Keratinocyte (primary cell): ENCODE data around the gene TUBE1. TPM values are rescaled to one million over a fixed set of nuclear protein-coding genes. Genes with fewer than 3 reads are reported as not detected.

Source experiments
- DNase-seq: peaks from one replicate; pipeline ENCODE4 v3.0.0-alpha.2; 2011; ENCODE audit warnings: low read depth, missing footprints, low spot score
- FAIRE-seq: peaks from 2 replicates; lab custom pipeline; 2011; peaks lifted over from hg19 to GRCh38; lab: Jason Lieb, UNC
- H2AFZ ChIP-seq: 2 replicates; pipeline ENCODE4 v1.6.0; 2012; ENCODE audit warnings: low read length, control low read depth, inconsistent platforms; ENCODE audit not compliant: control insufficient read depth
- H3K27ac ChIP-seq: 2 replicates; pipeline ENCODE4 v1.5.1; 2011; ENCODE audit warnings: low read length; ENCODE audit not compliant: control insufficient read depth, insufficient read depth
- H3K27me3 ChIP-seq: 3 replicates; pipeline ENCODE4 v1.6.0; 2011; ENCODE audit warnings: low read length; ENCODE audit not compliant: control insufficient read depth, insufficient read depth; ENCODE audit errors: extremely low read depth
- H3K36me3 ChIP-seq, 2 experiments: 2 replicates in 1 of 2; 3 replicates in 1 of 2; pipeline ENCODE4 v1.5.1; 2011; ENCODE audit warnings: low read length in 2 of 2, mild to moderate bottlenecking in 1 of 2; ENCODE audit not compliant: control insufficient read depth in 2 of 2, insufficient read depth in 2 of 2; ENCODE audit errors: extremely low read depth in 1 of 2
- H3K4me1 ChIP-seq: 3 replicates; pipeline ENCODE4 v1.5.1; 2011; ENCODE audit warnings: low read length; ENCODE audit not compliant: control insufficient read depth, insufficient read depth; ENCODE audit errors: extremely low read depth
- H3K4me2 ChIP-seq: 3 replicates; pipeline ENCODE4 v1.6.0; 2011; ENCODE audit warnings: low read depth, low read length; ENCODE audit not compliant: control insufficient read depth, insufficient read depth; ENCODE audit errors: extremely low read depth
- H3K4me3 ChIP-seq, 3 experiments: fragments of 200-600 bp in 1 of 3; sonication (generic) in 1 of 3; 2 replicates in 2 of 3; 3 replicates in 1 of 3; pipeline ENCODE4 v1.5.1; 2011 to 2016; ENCODE audit warnings: low read length in 3 of 3, mild to moderate bottlenecking in 3 of 3, control low read depth in 2 of 3, inconsistent platforms in 1 of 3, low read depth in 1 of 3, mixed read lengths in 1 of 3, mixed run types in 1 of 3, moderate library complexity in 1 of 3; ENCODE audit not compliant: control insufficient read depth in 2 of 3, insufficient read depth in 2 of 3; ENCODE audit errors: extremely low read depth in 1 of 3
- H3K79me2 ChIP-seq: 2 replicates; pipeline ENCODE4 v1.6.0; 2012; ENCODE audit warnings: low read length; ENCODE audit not compliant: control insufficient read depth, insufficient read depth
- H3K9ac ChIP-seq: 3 replicates; pipeline ENCODE4 v1.6.0; 2011; ENCODE audit warnings: low read length; ENCODE audit not compliant: control insufficient read depth, insufficient read depth; ENCODE audit errors: extremely low read depth
- H3K9me1 ChIP-seq: 3 replicates; pipeline ENCODE4 v1.6.0; 2011; ENCODE audit warnings: low read length; ENCODE audit not compliant: control insufficient read depth, insufficient read depth; ENCODE audit errors: extremely low read depth
- H3K9me3 ChIP-seq: 2 replicates; pipeline ENCODE4 v1.5.1; 2012; ENCODE audit warnings: low read depth, low read length; ENCODE audit not compliant: control insufficient read depth
- H4K20me1 ChIP-seq: 3 replicates; pipeline ENCODE4 v1.6.0; 2011; ENCODE audit warnings: low read length; ENCODE audit not compliant: control insufficient read depth, insufficient read depth; ENCODE audit errors: extremely low read depth
- EZH2 ChIP-seq: IDR thresholded peaks from one replicate; pipeline ENCODE4 v1.6.1; 2012; ENCODE audit warnings: inconsistent platforms, mild to moderate bottlenecking, low read length, moderate library complexity
- dilution Hi-C: fragments of 300-500 bp; cut with MboI; formaldehyde crosslinking; loops from one replicate; pipeline ENCODE4 v1.7.0; 2020; ENCODE audit warnings: low sequenced_read_pairs; ENCODE audit not compliant: extremely low pct_ligation_motif_present
- polyA plus RNA-seq, 5 experiments: library from polyadenylated mRNA; depleted of rRNA in 3 of 5; stranded (reverse) in 3 of 5; stranded (forward) in 1 of 5; unstranded in 1 of 5; fragments of >200 nt; gene quantifications; 1 replicate in 1 of 5; 2 replicates in 3 of 5; 3 replicates in 1 of 5; pipeline versions ENCODE4 v1.2.1 to v1.2.3, GENCODE V29; 2011 to 2012; ENCODE audit warnings: missing spikeins in 2 of 5, low read depth in 1 of 5, low replicate concordance in 1 of 5
- TF ChIP-seq, protein P1 (sequence below), 3 experiments: IDR thresholded peaks in 1 of 3; conservative IDR thresholded peaks in 1 of 3; optimal IDR thresholded peaks in 1 of 3; 2 replicates in 2 of 3; 3 replicates in 1 of 3; pipeline versions ENCODE3 to v1.5.1; 2011; ENCODE audit warnings: low read length in 3 of 3, mild to moderate bottlenecking in 3 of 3, moderate library complexity in 2 of 3, control low read depth in 1 of 3, inconsistent platforms in 1 of 3; ENCODE audit not compliant: insufficient read depth in 2 of 3; ENCODE audit errors: extremely low read depth in 1 of 3

Gene TUBE1
- polyA plus RNA-seq, 1 donor (not counting 4 experiments of a cell fraction or from before 2014, with no cell fraction given) = 15.4 TPM

- no peaks in the 10 kb centered on the region for H3K79me2 ChIP-seq
- DNase-seq (no peak), FAIRE-seq (no peak)
- no peak overlapping the region for H3K9ac ChIP-seq
- dilution Hi-C loops = no loop called here
- H3K4me1 ChIP-seq = peaks cover 10% of the 10 kb centered on the region
- no peak overlapping the region for H3K4me2 ChIP-seq
- TF ChIP-seq EZH2 = no peak
- TF ChIP-seq, protein P1, sequence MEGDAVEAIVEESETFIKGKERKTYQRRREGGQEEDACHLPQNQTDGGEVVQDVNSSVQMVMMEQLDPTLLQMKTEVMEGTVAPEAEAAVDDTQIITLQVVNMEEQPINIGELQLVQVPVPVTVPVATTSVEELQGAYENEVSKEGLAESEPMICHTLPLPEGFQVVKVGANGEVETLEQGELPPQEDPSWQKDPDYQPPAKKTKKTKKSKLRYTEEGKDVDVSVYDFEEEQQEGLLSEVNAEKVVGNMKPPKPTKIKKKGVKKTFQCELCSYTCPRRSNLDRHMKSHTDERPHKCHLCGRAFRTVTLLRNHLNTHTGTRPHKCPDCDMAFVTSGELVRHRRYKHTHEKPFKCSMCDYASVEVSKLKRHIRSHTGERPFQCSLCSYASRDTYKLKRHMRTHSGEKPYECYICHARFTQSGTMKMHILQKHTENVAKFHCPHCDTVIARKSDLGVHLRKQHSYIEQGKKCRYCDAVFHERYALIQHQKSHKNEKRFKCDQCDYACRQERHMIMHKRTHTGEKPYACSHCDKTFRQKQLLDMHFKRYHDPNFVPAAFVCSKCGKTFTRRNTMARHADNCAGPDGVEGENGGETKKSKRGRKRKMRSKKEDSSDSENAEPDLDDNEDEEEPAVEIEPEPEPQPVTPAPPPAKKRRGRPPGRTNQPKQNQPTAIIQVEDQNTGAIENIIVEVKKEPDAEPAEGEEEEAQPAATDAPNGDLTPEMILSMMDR (optimal IDR thresholded peaks at IDR 0.05 in 1 of 3, IDR thresholded peaks at IDR 0.05 in 1 of 3, conservative IDR thresholded peaks at IDR 0.05 in 1 of 3; ENCODE audit: extremely low read depth in 1 of 3, insufficient read depth in 2 of 3, low read length in 3 of 3) = no peak
- H3K27ac ChIP-seq = no peak overlapping the region
- H3K4me3 ChIP-seq = no peak overlapping the region
- H3K27me3 ChIP-seq = no peaks in the 10 kb centered on the region
- H3K36me3 ChIP-seq = no peaks in the 10 kb centered on the region
- no peaks in the 10 kb centered on the region for H3K9me3 ChIP-seq
- no peaks in the 10 kb centered on the region for H3K9me1 ChIP-seq
- no peaks in the 10 kb centered on the region for H4K20me1 ChIP-seq
- H2AFZ ChIP-seq = no peak overlapping the region
These were observed 26.1 kb upstream of the TUBE1 start for GRCh38 chr6:112113431-112113830.

GRCh38 chr6:112109262-112109661, 22.0 kb upstream of the TUBE1 start:
- Histone ChIP-seq H3K4me3 (no peak overlapping the region), H3K4me2 (no peak overlapping the region), H3K9me3 (no peaks in the 10 kb centered on the region), H3K9ac (no peak overlapping the region), H3K36me3 (no peaks in the 10 kb centered on the region), H4K20me1 (no peaks in the 10 kb centered on the region), H3K27me3 (no peaks in the 10 kb centered on the region), H3K79me2 (no peaks in the 10 kb centered on the region), H2AFZ (no peak overlapping the region), H3K9me1 (no peaks in the 10 kb centered on the region), H3K27ac (no peak overlapping the region), H3K4me1 (no peaks in the 10 kb centered on the region)
- DNase-seq = no peak
- TF ChIP-seq, protein P1 (optimal IDR thresholded peaks at IDR 0.05 in 1 of 3, IDR thresholded peaks at IDR 0.05 in 1 of 3, conservative IDR thresholded peaks at IDR 0.05 in 1 of 3; ENCODE audit: extremely low read depth in 1 of 3, insufficient read depth in 2 of 3, low read length in 3 of 3) = no peak
- no peak for TF ChIP-seq EZH2
- no peak for FAIRE-seq
- dilution Hi-C loops = no loop called here
